GM18508 (cell line): Measurements from ENCODE around the gene RBM8A.

Experiments
- ATAC-seq: cut with Tn5 transposase; IDR thresholded peaks from one replicate; pipeline ENCODE4 v1.9.1; 2021; ENCODE audit warnings: moderate number of reproducible peaks; ENCODE audit not compliant: insufficient read depth, unreplicated experiment

The RBM8A gene

DNA sequence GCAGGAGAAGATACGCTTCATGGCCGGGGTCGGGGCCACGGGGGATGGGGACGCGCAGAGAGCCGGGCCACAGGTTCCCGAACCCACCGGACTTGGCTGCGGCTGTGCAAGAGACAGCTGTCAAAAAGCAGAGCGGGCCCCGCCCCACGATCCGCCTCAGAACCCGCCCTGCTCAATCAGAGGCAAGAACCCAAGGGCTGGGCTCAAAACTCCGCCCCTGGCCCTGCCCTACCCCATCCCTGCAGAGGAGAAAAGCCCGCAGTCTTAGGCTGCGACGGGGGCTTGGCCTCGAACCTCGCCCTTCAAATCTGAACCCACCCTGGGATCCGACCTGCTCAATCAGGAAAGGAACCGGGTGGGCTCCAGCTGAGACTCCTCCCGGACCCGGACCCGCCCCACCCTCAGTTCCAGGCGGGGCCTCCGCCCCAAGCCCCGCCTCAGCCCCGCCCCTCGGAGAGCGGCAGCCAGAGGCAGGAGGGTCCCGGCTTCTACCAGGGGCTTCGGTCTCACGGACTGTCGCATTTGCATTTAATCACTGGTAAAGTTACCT, 41.5 kb downstream of the RBM8A start, which contains the start of gene ANKRD35:
TSS of gene ANKRD35 (minus strand) at position 129 of the 550 bp plus-strand sequence. CDS start at position 21, 108 bp downstream.
- peak; percentile 80 for ATAC-seq

DNA sequence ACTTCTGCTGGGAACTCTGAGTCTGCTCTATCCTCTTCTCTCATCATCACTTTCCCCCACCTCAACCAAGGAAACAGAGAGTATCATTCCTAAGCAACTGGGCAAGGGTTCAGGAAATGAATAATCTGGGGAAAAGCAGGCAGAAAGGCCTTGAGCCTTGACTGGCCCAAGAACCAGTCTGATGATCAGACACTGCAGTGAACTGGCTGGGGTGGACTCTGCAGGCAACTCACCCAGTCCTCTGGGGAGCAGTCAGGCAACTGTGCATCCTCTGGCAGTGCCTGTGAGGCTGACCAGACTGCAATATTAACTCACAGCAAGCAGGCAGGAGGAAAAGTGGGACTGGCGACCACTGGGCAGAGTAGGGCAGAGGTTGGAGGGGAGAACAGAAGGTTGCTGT, 42.6 kb downstream of the RBM8A start:
- ATAC-seq, result no peak

DNA sequence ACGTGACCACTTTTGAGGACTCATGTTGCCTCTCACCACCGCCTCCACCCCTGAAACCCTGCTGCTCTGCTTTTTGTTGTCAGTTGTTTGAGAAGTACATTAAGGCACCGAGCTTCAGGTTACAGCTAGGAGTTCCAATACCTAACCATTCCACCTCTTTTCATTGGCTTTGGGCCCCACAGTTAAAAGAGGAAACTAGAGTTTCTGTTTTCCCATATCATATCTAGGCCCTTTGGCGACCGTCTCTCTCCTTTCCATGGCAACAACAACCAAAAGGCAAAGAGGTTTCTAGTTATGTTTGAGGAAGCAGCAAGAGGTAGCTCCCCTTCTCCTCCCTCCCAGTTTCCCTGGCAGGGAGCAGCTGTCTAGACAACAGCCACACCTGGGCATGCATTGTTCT, 47.5 kb downstream of the RBM8A start:
- ATAC-seq, result no peak

DNA sequence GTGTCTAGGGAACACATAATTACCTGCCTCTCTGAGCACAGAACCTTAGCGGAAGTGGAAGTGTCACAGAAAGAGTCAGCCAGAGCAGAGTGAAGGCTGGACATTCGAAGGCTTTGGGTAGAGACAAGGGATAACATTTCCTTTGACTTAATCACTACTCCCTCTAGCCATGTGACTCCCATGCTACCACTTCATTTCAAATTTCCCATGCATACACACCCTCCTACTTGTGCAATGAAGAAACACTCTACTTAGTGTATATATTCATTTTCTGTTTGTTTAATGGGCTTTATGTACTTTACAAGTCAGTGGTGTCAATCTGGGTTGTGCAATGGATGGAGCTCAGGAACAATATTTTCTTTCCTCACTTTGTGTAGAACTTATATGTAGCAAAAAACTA, 48.6 kb downstream of the RBM8A start:
- ATAC-seq, result no peak

DNA sequence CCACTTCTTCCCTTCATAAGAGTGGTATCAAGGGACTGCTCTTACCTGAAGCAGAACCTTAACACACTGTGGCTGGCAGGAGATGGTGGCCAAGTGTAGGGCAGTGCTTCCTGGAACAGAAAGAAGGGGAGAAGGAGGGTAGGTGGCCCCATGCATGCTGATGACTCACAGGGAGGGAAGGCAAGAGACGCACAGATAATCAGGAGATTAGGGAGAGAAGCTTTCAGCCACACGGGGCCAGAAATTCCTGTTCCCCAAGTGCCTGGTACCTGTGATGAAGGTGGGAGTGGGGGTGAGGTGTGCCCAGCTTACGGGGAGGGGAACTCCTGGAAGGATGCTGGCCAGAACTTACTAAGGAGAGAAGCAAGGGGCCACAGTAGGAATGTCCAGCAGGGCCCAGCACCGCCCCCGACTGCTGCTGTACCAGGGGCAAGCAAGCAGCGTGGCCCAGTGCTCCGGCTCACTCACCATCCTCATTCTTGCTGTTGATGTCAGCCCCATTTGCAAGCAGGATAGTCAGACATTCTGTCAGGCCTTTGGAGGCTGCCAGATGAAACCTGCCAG, 49.3 kb downstream of the RBM8A start:
- ATAC-seq, result no peak

DNA sequence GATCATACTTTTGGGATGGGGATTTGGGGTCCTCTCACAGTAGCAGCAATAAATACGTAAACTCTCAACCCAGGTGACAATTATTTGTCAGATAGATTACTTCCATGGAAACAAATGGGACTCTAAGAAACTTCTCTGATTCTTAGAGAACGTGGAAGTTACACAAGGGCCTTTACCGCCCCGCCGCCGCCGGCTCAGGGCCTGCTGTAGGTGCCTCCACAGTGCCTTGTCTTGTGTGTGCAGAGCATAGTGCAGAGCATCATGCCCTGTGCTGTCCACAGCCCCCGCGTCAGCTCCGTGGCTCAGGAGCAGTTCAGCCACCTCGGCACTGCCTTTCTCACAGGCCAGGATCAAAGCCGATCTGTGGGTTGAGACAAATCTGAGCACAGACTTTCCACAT, 52.6 kb downstream of the RBM8A start:
- no peak for ATAC-seq

DNA sequence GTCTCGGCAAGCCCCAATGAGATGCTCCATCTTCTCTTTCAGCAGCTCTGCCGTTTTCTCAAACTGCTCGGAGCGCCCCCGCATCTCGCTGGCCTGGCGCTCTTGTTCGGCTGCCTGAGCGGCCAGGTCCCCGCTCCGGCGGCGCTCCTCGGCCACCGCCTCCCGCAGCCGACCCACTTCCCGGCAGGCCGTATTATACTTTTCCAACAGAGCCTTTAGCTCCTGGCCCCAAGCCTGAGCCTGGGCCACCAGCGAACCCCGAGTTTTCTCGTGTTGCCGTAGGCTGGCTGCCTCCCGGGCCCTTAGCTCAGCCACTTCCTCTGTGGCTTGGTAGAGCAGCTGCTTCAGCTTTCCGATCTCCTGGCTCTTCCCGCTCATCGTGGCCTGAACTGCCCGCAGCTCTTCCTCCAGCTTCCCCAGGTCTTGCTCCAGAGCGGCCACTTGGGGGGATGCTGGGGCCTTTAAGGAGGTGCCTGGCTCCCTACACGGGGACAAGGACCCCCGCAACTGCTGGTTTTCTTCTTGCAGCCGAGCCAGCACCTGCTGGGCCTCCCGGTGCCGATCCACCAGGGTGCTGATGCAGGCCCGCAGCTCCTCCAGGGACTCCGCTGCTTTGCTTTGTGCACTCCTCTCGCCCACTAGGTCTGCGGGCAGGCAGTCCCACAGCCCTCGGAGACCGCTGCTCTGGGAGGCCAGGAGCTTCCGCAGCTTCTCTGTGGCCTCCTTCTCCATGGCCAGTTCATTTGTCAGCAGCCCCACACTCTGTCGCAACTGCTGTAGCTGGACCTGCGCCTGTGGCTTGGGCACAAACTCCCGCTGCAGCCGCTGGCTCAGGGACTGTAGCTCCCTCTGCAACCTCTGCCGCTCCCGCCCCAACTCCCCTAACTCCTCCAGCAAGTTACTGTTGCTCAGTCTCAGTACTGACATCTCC, 55.0 kb downstream of the RBM8A start:
- no peak for ATAC-seq
